ENCODE results near the gene ARHGEF33.

The ARHGEF33 gene

GRCh38 chr2:39022642-39023235, 133.1 kb downstream of the ARHGEF33 start:
- no peak for DNase-seq

DNA sequence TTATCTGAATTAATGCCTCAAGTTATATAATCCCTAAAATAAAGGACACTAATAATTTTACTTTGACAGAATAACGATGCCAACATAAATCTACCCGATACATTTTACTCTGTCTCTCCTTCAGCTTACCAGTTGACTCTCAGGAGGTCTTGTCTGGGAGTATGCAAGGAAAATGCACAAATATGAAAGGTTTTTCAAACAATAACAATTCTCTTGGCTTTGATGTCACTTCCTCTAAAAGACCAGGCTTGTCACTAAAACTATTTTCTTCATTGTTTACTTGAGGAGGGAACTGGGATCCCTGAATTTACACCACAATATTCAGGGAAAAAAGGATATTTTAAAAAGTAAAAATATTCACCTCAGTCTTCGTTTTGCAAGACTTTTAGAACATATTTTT, 134.0 kb downstream of the ARHGEF33 start:
- DNase-seq: no peak

- no peak for DNase-seq
Observed at GRCh38 chr2:39024833-39025232, 135.2 kb downstream of the ARHGEF33 start.
